Esophagus (tissue), 2 donors: ENCODE measurements around the gene ATP7B. TPM values are rescaled to one million over a fixed set of nuclear protein-coding genes. Genes with fewer than 3 reads are reported as not detected.

ENCODE experiments used
- H3K27ac ChIP-seq, 2 donors: one replicate each; pipeline ENCODE4 v1.5.1; 2013; ENCODE audit warnings: low read depth in 2 of 2, mild to moderate bottlenecking in 2 of 2, inconsistent platforms in 1 of 2, low read length in 1 of 2, moderate library complexity in 1 of 2
- H3K27me3 ChIP-seq, 2 donors: one replicate each; pipeline ENCODE4 v1.6.1; 2013; ENCODE audit warnings: low read length in 2 of 2, control low read depth in 1 of 2, mild to moderate bottlenecking in 1 of 2; ENCODE audit not compliant: insufficient read depth in 2 of 2, control insufficient read depth in 1 of 2
- H3K36me3 ChIP-seq, 2 donors: one replicate each; pipeline ENCODE4 v1.6.1; 2013; ENCODE audit warnings: low read length in 1 of 2; ENCODE audit not compliant: control insufficient read depth in 2 of 2, insufficient read depth in 2 of 2
- H3K4me1 ChIP-seq, 2 donors: one replicate each; pipeline ENCODE4 v1.6.1; 2013; ENCODE audit warnings: low read length in 1 of 2; ENCODE audit not compliant: control insufficient read depth in 2 of 2, insufficient read depth in 2 of 2
- H3K4me3 ChIP-seq, 2 donors: one replicate each; pipeline ENCODE4 v1.5.1; 2013; ENCODE audit warnings: low read length in 2 of 2, mild to moderate bottlenecking in 2 of 2, low read depth in 1 of 2, moderate library complexity in 1 of 2
- H3K9me3 ChIP-seq, 2 donors: one replicate each; pipeline ENCODE4 v1.6.1; 2013; ENCODE audit warnings: mild to moderate bottlenecking in 2 of 2, low read depth in 1 of 2, low read length in 1 of 2, moderate library complexity in 1 of 2; ENCODE audit not compliant: control insufficient read depth in 2 of 2, insufficient read depth in 1 of 2
- WGBS, 2 donors: extraction: QIAGEN DNeasy Blood & Tissue Kit; methylation state at CpG; one replicate each; pipeline ENCODE4 v1.1.7; 2013; 5-methylcytosine and 5-hydroxymethylcytosine counted together
- polyA plus RNA-seq, 2 donors: library from polyadenylated mRNA; stranded (reverse); fragments of 200-250 nt; gene quantifications; one replicate each; pipeline ENCODE4 v1.2.3, GENCODE V29; 2013
- donor health status: healthy with polysubstance abuse.
- donor health status: Bipolar disorder and iron deficiency.

Gene ATP7B
- polyA plus RNA-seq, 2 donors = 0.55 to 0.59 TPM

- Histone ChIP-seq H3K27me3 (no peaks in the 10 kb centered on the region), H3K9me3 (no peaks in the 10 kb centered on the region), H3K4me3 (no peak overlapping the region), H3K27ac (no peak overlapping the region), H3K4me1 (peaks cover 2 to 10% of the 10 kb centered on the region in 2 donors), H3K36me3 (no peaks in the 10 kb centered on the region)
- WGBS, 2 donors = 75 to 82% methylated on average over 8 of the region's 8 CpGs
Measured at GRCh38 chr13:51907040-51907732, 104.1 kb downstream of the ATP7B start.

GRCh38 chr13:51906581-51906980, 104.7 kb downstream of the ATP7B start:
- no peaks in the 10 kb centered on the region for H3K9me3 ChIP-seq
- H3K4me3 ChIP-seq = no peak overlapping the region
- 55 to 56% methylated on average over 3 of the region's 3 CpGs for WGBS, 2 donors
- no peaks in the 10 kb centered on the region for H3K27me3 ChIP-seq
- peaks cover 2 to 5% of the 10 kb centered on the region in 2 donors for H3K4me1 ChIP-seq
- H3K36me3 ChIP-seq = no peaks in the 10 kb centered on the region
- H3K27ac ChIP-seq = no peak overlapping the region

GRCh38 chr13:51905787-51906186, 105.5 kb downstream of the ATP7B start:
- WGBS, 2 donors = 89 to 91% methylated on average over 6 of the region's 6 CpGs

DNA sequence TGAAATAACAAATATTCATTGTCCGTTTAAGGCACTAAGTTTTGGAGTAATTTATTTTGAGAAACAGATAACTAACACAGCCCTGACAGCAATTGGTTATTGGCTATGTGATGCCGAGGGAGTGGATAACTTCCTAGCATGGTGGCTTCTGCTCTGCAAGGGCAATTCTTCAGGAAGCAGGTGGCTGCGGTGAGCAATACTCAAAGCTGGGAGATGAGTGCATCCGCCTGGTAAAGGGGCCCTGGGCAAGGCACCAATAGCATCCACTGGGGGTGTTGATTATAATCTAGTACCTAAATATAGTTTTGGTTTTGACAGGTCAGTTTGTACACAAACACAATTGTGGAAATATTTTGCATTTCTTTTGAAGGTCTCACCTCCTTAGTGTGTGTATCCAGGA, 108.5 kb downstream of the ATP7B start:
- H3K9me3 ChIP-seq = no peaks in the 10 kb centered on the region
- no peaks in the 10 kb centered on the region for H3K36me3 ChIP-seq
- no peak overlapping the region for H3K4me3 ChIP-seq
- no peak overlapping the region for H3K27ac ChIP-seq
- H3K4me1 ChIP-seq = peaks cover 2 to 6% of the 10 kb centered on the region in 2 donors
- 71 to 75% methylated on average over 4 of the region's 4 CpGs for WGBS, 2 donors
- no peaks in the 10 kb centered on the region for H3K27me3 ChIP-seq

More at GRCh38 chr13:51905787-51906186, 105.5 kb downstream of the ATP7B start:
- Histone ChIP-seq H3K27me3 (no peaks in the 10 kb centered on the region), H3K27ac (no peak overlapping the region), H3K4me1 (peaks cover 2 to 6% of the 10 kb centered on the region in 2 donors), H3K9me3 (no peaks in the 10 kb centered on the region), H3K4me3 (no peak overlapping the region), H3K36me3 (no peaks in the 10 kb centered on the region)

DNA sequence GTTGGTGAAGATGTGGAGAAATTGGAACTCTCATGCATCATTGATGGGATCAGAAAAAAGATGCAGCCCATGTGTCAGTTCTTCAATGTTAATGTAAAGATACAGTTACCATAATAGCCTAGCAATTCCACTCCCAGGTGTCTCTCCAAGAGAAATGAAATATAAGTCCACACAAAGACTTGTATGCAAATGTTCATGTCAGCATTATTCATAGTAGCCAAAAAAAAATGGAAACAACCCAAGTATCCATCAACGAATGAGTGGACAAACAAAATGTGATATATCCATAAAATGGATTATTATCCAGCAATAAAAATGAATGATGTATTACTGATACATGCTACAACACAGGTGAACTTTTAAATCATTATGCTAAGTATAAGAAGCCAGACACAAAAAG, 110.8 kb downstream of the ATP7B start:
- Histone ChIP-seq H3K36me3 (no peaks in the 10 kb centered on the region), H3K27me3 (no peaks in the 10 kb centered on the region), H3K9me3 (no peaks in the 10 kb centered on the region), H3K4me1 (peaks cover 0 to 2% of the 10 kb centered on the region in 2 donors), H3K4me3 (no peak overlapping the region), H3K27ac (no peak overlapping the region)
- WGBS, 2 donors = 71 to 73% methylated on average over 1 of the region's 1 CpG

DNA sequence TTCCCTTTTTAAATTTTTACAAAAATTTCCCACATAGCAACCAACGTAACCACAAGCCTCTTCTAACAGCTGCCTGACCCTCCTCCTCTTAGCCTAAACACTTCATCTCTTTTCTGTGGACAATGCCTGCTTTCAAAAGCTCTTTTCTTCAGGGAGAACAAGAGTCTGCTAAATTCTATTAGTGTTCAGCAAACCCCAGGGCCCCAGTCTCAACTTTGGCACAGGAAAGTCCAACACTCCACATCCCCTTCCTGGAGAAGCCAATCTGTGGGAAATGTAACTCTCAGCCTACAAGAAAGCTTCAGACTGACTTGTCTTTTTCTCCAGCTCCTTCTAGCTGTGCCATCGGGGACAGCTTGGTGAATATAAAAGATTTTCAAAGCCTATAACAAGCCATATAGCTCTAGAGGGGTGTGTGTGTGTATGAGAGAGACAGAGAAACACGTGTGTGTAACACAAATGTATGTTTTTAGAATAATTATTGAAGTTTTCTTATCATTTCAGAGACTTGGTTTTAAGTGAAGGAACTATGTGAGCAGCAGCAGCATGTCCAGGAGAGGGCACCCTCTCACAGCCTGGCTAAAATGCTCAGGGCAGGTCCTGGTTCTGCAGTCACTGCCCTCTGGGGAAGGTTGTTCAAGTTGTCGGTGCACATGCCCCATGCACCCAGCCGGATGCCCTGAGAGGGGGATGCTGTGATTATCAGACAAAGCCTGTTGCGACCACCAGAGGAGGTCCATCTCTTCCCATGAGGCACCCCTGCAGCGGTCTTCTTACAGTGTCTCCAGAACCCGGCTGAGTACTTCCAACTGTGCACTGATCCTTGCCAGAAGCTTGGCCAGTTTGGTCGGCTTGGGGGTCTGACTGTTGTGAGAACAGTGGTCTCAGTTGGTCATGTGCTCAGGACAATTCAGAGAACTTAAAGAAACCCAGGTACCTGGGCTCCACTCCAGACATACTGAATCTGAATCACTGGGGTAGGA, 115.1 kb downstream of the ATP7B start:
- Histone ChIP-seq H3K36me3 (no peaks in the 10 kb centered on the region), H3K9me3 (no peaks in the 10 kb centered on the region), H3K4me1 (no peaks in the 10 kb centered on the region), H3K27me3 (peaks cover 0 to 3% of the 10 kb centered on the region in 2 donors), H3K4me3 (no peak overlapping the region), H3K27ac (no peak overlapping the region)
- 46 to 48% methylated on average over 9 of the region's 9 CpGs for WGBS, 2 donors

DNA sequence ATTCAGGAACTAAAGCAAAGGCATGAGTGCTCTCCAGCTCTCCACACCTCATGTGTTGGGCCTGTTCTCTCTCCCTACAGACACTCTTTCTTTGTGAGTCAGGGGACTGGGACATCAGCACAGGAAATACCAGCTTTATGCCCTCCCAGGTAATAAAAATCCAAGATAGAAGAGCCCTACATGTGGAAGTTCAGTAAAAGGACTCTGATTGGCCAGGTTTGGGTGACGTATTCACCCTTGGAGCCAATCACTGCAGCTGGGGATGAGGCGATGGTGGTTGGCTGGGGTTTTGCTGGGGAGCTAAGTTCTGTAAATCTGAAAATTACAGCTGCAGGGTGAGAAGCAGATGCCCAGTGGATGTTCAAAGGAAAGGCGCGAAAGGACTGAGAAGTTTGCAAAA, 117.0 kb downstream of the ATP7B start:
- no peak overlapping the region for H3K4me3 ChIP-seq
- 93 to 96% methylated on average over 4 of the region's 4 CpGs for WGBS, 2 donors
- peaks cover 0 to 3% of the 10 kb centered on the region in 2 donors for H3K27me3 ChIP-seq
- no peaks in the 10 kb centered on the region for H3K36me3 ChIP-seq
- H3K9me3 ChIP-seq = no peaks in the 10 kb centered on the region
- no peaks in the 10 kb centered on the region for H3K4me1 ChIP-seq
- H3K27ac ChIP-seq = no peak overlapping the region

- 65 to 71% methylated on average over 3 of the region's 3 CpGs for WGBS, 2 donors
- Histone ChIP-seq H3K27me3 (peaks cover 0 to 3% of the 10 kb centered on the region in 2 donors), H3K27ac (no peak overlapping the region), H3K9me3 (no peaks in the 10 kb centered on the region), H3K4me1 (no peaks in the 10 kb centered on the region), H3K4me3 (no peak overlapping the region), H3K36me3 (no peaks in the 10 kb centered on the region)
Measured at GRCh38 chr13:51892657-51893056, 118.6 kb downstream of the ATP7B start.

- H3K27ac ChIP-seq = no peak overlapping the region
- no peak overlapping the region for H3K4me3 ChIP-seq
- H3K9me3 ChIP-seq = peaks cover 3 to 9% of the 10 kb centered on the region in 2 donors
- peaks cover 0 to 2% of the 10 kb centered on the region in 2 donors for H3K27me3 ChIP-seq
- 36 to 57% methylated on average over 2 of the region's 2 CpGs for WGBS, 2 donors
- no peaks in the 10 kb centered on the region for H3K4me1 ChIP-seq
- no peaks in the 10 kb centered on the region for H3K36me3 ChIP-seq
Measured at GRCh38 chr13:51887468-51887867, 123.8 kb downstream of the ATP7B start.
